IMR-90 (cell line): ENCODE results near the gene PRDM15. TPM values are rescaled to one million over a fixed set of nuclear protein-coding genes. Genes with fewer than 3 reads are reported as not detected.

Experiments used
- ATAC-seq: fragments of 200-7000 bp; cut with Tn5 transposase; 2 replicates; pipeline ENCODE4 v1.9.1; 2020; ENCODE audit warnings: low read depth, mild to moderate bottlenecking, moderate library complexity
- BruUV-seq: library from RNA; stranded (reverse); fragments of 400-500 nt; replicated peaks from 2 replicates; lab custom pipeline; 2021; lab: Mats Ljungman, UMichigan
- CTCF ChIA-PET: fragments of 300-600 bp; formaldehyde crosslinking; extraction: SDS; loops from one replicate; lab custom pipeline; 2021; ENCODE audit warnings: antibody characterized with exemption; lab: Yijun Ruan, JAX
- POLR2A ChIA-PET: fragments of 300-600 bp; sonication (Branson Sonifier 250); formaldehyde crosslinking; loops from one replicate; lab custom pipeline; 2022; ENCODE audit warnings: antibody characterized with exemption; ENCODE audit not compliant: unreplicated experiment; lab: Charles Lee
- DNase-seq: peaks from one replicate; pipeline ENCODE4 v3.0.0; 2013
- H2AFZ ChIP-seq: replicated peaks from 2 replicates; pipeline ENCODE3; 2013; ENCODE audit warnings: low read length, mild to moderate bottlenecking; ENCODE audit not compliant: poor library complexity
- H2AK5ac ChIP-seq: 2 replicates; pipeline ENCODE4 v1.6.1; 2013; ENCODE audit warnings: low read depth, low read length, inconsistent platforms
- H2AK9ac ChIP-seq: replicated peaks from 2 replicates; pipeline ENCODE3; 2013; ENCODE audit warnings: mild to moderate bottlenecking, low read depth, low read length, moderate library complexity; ENCODE audit not compliant: poor library complexity
- H2BK120ac ChIP-seq: 2 replicates; pipeline ENCODE4 v1.6.1; 2013; ENCODE audit warnings: low read depth, low read length, inconsistent platforms
- H2BK15ac ChIP-seq: 3 replicates; pipeline ENCODE4 v1.6.1; 2013; ENCODE audit warnings: low read depth, low read length, inconsistent platforms
- H2BK20ac ChIP-seq: 2 replicates; pipeline ENCODE4 v1.6.1; 2013; ENCODE audit warnings: low read depth, mild to moderate bottlenecking, inconsistent platforms, low read length, moderate library complexity
- H2BK5ac ChIP-seq: 2 replicates; pipeline ENCODE4 v1.6.1; 2013; ENCODE audit warnings: mild to moderate bottlenecking, low read depth, low read length, inconsistent platforms; ENCODE audit not compliant: poor library complexity, severe bottlenecking
- H3K14ac ChIP-seq: replicated peaks from 2 replicates; pipeline ENCODE4 v1.6.1; 2013; ENCODE audit warnings: low read depth, low read length, inconsistent platforms
- H3K18ac ChIP-seq: 2 replicates; pipeline ENCODE4 v1.6.1; 2013; ENCODE audit warnings: low read depth, low read length, control low read depth
- H3K23ac ChIP-seq: 2 replicates; pipeline ENCODE4 v1.6.1; 2013; ENCODE audit warnings: low read depth, low read length, inconsistent platforms
- H3K27ac ChIP-seq: 2 replicates; pipeline ENCODE4 v1.5.1; 2013; ENCODE audit warnings: mild to moderate bottlenecking, control low read depth, low read length; ENCODE audit not compliant: insufficient read depth
- H3K27me3 ChIP-seq: 2 replicates; pipeline ENCODE4 v1.6.1; 2013; ENCODE audit warnings: low read length; ENCODE audit not compliant: control insufficient read depth, insufficient read depth
- H3K36me3 ChIP-seq: 2 replicates; pipeline ENCODE4 v1.6.1; 2013; ENCODE audit warnings: low read length, mixed read lengths; ENCODE audit not compliant: control insufficient read depth, insufficient read depth
- H3K4ac ChIP-seq: 2 replicates; pipeline ENCODE4 v1.6.1; 2013; ENCODE audit warnings: low read depth, low read length, inconsistent platforms
- H3K4me1 ChIP-seq: 2 replicates; pipeline ENCODE4 v1.6.1; 2013; ENCODE audit warnings: low read length, mixed read lengths; ENCODE audit not compliant: control insufficient read depth, insufficient read depth
- H3K4me2 ChIP-seq: 2 replicates; pipeline ENCODE4 v1.6.1; 2013; ENCODE audit warnings: low read depth, mild to moderate bottlenecking, control low read depth, low read length, moderate library complexity
- H3K4me3 ChIP-seq: 2 replicates; pipeline ENCODE4 v1.5.1; 2013; ENCODE audit warnings: low read depth, mild to moderate bottlenecking, control low read depth, low read length, moderate library complexity; ENCODE audit not compliant: insufficient read depth
- H3K56ac ChIP-seq: 2 replicates; pipeline ENCODE4 v1.6.1; 2013; ENCODE audit warnings: low read length, inconsistent platforms; ENCODE audit not compliant: insufficient read depth; ENCODE audit errors: extremely low read depth
- H3K79me1 ChIP-seq, 2 experiments: 2 replicates each; pipeline ENCODE4 v1.6.1; 2013; ENCODE audit warnings: low read length in 2 of 2, inconsistent platforms in 1 of 2, low read depth in 1 of 2
- H3K9ac ChIP-seq: 2 replicates; pipeline ENCODE4 v1.6.1; 2013; ENCODE audit warnings: low read depth, low read length, control low read depth
- H3K9me1 ChIP-seq: 2 replicates; pipeline ENCODE4 v1.6.1; 2013; ENCODE audit warnings: low read length, inconsistent platforms; ENCODE audit not compliant: insufficient read depth
- H3K9me3 ChIP-seq: 2 replicates; pipeline ENCODE4 v1.6.1; 2013; ENCODE audit warnings: low read length; ENCODE audit not compliant: control insufficient read depth, insufficient read depth
- H4K20me1 ChIP-seq: 2 replicates; pipeline ENCODE4 v1.6.1; 2013; ENCODE audit warnings: low read length, inconsistent platforms; ENCODE audit not compliant: insufficient read depth
- H4K5ac ChIP-seq: 2 replicates; pipeline ENCODE4 v1.6.1; 2013; ENCODE audit warnings: mild to moderate bottlenecking, low read depth, low read length, control low read depth
- H4K8ac ChIP-seq, 2 experiments: 2 replicates each; pipeline ENCODE4 v1.6.1; 2013; ENCODE audit warnings: low read depth in 2 of 2, low read length in 2 of 2, control low read depth in 1 of 2, inconsistent platforms in 1 of 2
- H4K91ac ChIP-seq: 2 replicates; pipeline ENCODE4 v1.6.1; 2013; ENCODE audit warnings: low read depth, low read length, inconsistent platforms; ENCODE audit not compliant: insufficient read depth
- POLR2A ChIP-seq: IDR thresholded peaks from 2 replicates; pipeline ENCODE4 v1.6.1; 2012; ENCODE audit warnings: mild to moderate bottlenecking, low read depth, low read length
- RFX5 ChIP-seq: IDR thresholded peaks from 2 replicates; pipeline ENCODE4 v1.8.0; 2012; ENCODE audit warnings: low read depth, mild to moderate bottlenecking, low read length, moderate library complexity
- WGBS, 2 experiments: methylation state at CpG; one replicate each; pipeline versions ENCODE4 v1.1.5 to v1.1.7; 2013; ENCODE audit warnings: missing lambda C conversion rate in 2 of 2; ENCODE audit not compliant: insufficient read length in 1 of 2; ENCODE audit errors: extremely low coverage in 2 of 2; 5-methylcytosine and 5-hydroxymethylcytosine counted together
- dilution Hi-C: fragments of 300-500 bp; cut with HindIII; formaldehyde crosslinking; loops from one replicate; pipeline ENCODE4 v1.14.3; 2018; ENCODE audit warnings: low sequenced_read_pairs; ENCODE audit not compliant: unreplicated experiment
- in situ Hi-C: fragments of 300-500 bp; cut with MboI; formaldehyde crosslinking; loops from 3 replicates; pipeline ENCODE4 v1.14.3; 2019; ENCODE audit warnings: low sequenced_read_pairs, inconsistent platforms, mixed read lengths
- intact Hi-C: fragments of 100-400 bp; cut with micrococcal nuclease; formaldehyde crosslinking; loops from 2 replicates; pipeline ENCODE4 v1.10.0; 2022
- polyA plus RNA-seq, 3 experiments: library from polyadenylated mRNA; depleted of rRNA; stranded (reverse); fragments of >200 nt; gene quantifications; 2 replicates each; pipeline ENCODE4 v1.2.3, GENCODE V29; 2012; ENCODE audit warnings: low replicate concordance in 1 of 3
- total RNA-seq: library from RNA; depleted of rRNA; stranded (reverse); fragments of >200 nt; gene quantifications from 2 replicates; pipeline ENCODE4 v1.2.3, GENCODE V29; 2012

Gene PRDM15
- total and polyA plus RNA-seq, 2 of the 4 experiments (the other 2 are of a cell fraction): 7.3 to 8.8 TPM

DNA sequence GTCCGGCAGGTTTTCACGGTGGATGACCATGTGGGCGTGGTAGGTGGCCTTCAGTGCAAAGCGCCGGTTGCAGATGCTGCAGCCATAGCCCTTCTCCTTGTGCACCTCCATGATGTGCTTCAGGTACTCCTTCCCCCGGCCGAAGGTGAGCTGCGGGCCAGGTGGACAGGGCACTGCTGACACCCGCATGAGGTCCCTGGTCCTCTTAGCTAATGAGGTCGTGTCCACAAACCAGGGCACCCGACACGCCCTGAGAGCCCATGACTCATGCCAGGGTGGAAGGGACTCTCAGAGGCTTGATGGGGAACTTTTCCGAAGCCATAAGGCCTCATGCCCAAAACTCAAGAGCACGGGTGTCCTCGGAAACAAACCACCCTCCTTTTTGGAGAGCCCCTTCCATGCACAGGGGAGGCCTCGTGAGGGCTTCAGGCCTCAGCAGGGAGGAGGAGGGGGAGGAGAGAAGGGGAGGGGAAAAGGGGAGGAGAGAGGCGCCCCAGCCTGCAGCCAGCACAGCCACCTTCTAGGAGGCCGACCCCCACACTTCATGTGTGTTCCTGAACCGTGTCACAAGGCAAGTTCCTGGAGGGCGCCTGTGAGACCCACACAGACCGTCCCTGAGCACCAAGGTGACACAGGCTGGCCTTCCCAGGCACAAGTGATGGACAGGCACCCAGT, 57.9 kb downstream of the PRDM15 start:
- Histone ChIP-seq H2AK5ac (no peak overlapping the region), H2BK120ac (no peak overlapping the region), H4K20me1 (no peaks in the 10 kb centered on the region), H4K91ac (no peak overlapping the region), H3K18ac (no peak overlapping the region), H3K27ac (no peak overlapping the region), H3K4ac (no peak overlapping the region), H2BK5ac (no peak overlapping the region), H3K4me1 (no peaks in the 10 kb centered on the region), H3K79me1 (no peaks in the 10 kb centered on the region), H3K27me3 (no peaks in the 10 kb centered on the region), H2AK9ac (no peak overlapping the region), H3K23ac (no peak overlapping the region), H3K9me1 (no peaks in the 10 kb centered on the region), H4K5ac (no peak overlapping the region), H3K4me3 (no peak overlapping the region), H3K9me3 (no peaks in the 10 kb centered on the region), H3K56ac (no peak overlapping the region), H2AFZ (no peak overlapping the region), H3K14ac (no peak overlapping the region), H2BK20ac (no peak overlapping the region), H2BK15ac (no peak overlapping the region), H4K8ac (no peak overlapping the region), H3K4me2 (no peak overlapping the region), H3K9ac (no peak overlapping the region), H3K36me3 (peaks cover 13% of the 10 kb centered on the region)
- 96% methylated on average over 9 of the region's 21 CpGs; no CpG with 5 or more reads in 1 of the 2 experiments for WGBS, 2 experiments
- no peak for TF ChIP-seq RFX5
- TF ChIP-seq POLR2A: no peak
- ATAC-seq (no peak), DNase-seq (no peak)
- dilution Hi-C loops: no loop called here
- in situ Hi-C loops: no loop called here
- CTCF ChIA-PET: no interaction called here
- BruUV-seq: no TSS peak
- intact Hi-C loops: no loop called here
- POLR2A ChIA-PET: no interaction called here
